ENCODE results near the gene RBM28.

Gene RBM28

GRCh38 chr7:128343554-128344430 is at the start of gene RBM28:
TSS of gene RBM28 (minus strand) at chr7:128343908. CDS start at chr7:128343793, 115 bp downstream.
- TF ChIP-seq TCF12 (IDR thresholded peaks at IDR 0.05; ENCODE audit: low read depth) (peak; percentile 69; the same call in 1 of the 2 replicates), TAF1 (IDR thresholded peaks at IDR 0.05; ENCODE audit: low read depth) (peak; percentile 96), MAX (IDR thresholded peaks at IDR 0.05) (peak; percentile 99), USF1 (IDR thresholded peaks at IDR 0.05) (peak; percentile 71), YY1 (IDR thresholded peaks at IDR 0.05; ENCODE audit: low read depth) (peak; percentile 93), EGR1 (IDR thresholded peaks at IDR 0.05) (no peak), ZBTB7A (IDR thresholded peaks at IDR 0.05; ENCODE audit: low read depth) (no peak; the same call in 1 of the 2 replicates), TEAD4 (IDR thresholded peaks at IDR 0.05) (0 out of 2 replicates have a peak, but pooled peaks have one; percentile 26)

GRCh38 chr7:128392446-128393327 is 49.0 kb upstream of the RBM28 start:
- TF ChIP-seq EP300 (IDR thresholded peaks at IDR 0.05; ENCODE audit: borderline replicate concordance) (no peak), EGR1 (IDR thresholded peaks at IDR 0.05) (no peak), CREB1 (IDR thresholded peaks at IDR 0.05; ENCODE audit: low read depth) (no peak), YY1 (IDR thresholded peaks at IDR 0.05; ENCODE audit: low read depth) (no peak)

- TF ChIP-seq MAX (IDR thresholded peaks at IDR 0.05), result no peak
- no peak for TF ChIP-seq EGR1 (IDR thresholded peaks at IDR 0.05)
- TF ChIP-seq FOXM1 (IDR thresholded peaks at IDR 0.05; ENCODE audit: borderline replicate concordance, low read depth), result no peak
- TF ChIP-seq TEAD4 (IDR thresholded peaks at IDR 0.05), result no peak
- TF ChIP-seq TAF1 (IDR thresholded peaks at IDR 0.05; ENCODE audit: low read depth), result no peak
- no peak for TF ChIP-seq YY1 (IDR thresholded peaks at IDR 0.05; ENCODE audit: low read depth)
- TF ChIP-seq CEBPB (IDR thresholded peaks at IDR 0.05), result no peak
- TF ChIP-seq TCF12 (IDR thresholded peaks at IDR 0.05; ENCODE audit: low read depth), result no peak
- no peak for TF ChIP-seq USF1 (IDR thresholded peaks at IDR 0.05)
- TF ChIP-seq NFIC (IDR thresholded peaks at IDR 0.05), result no peak
- no peak for TF ChIP-seq CREB1 (IDR thresholded peaks at IDR 0.05; ENCODE audit: low read depth)
- TF ChIP-seq RAD21 (IDR thresholded peaks at IDR 0.05; ENCODE audit: low read depth), result no peak
- no peak for TF ChIP-seq REST (IDR thresholded peaks at IDR 0.05; ENCODE audit: low read depth)
- TF ChIP-seq EP300 (IDR thresholded peaks at IDR 0.05; ENCODE audit: borderline replicate concordance), result no peak
- no peak for TF ChIP-seq ZBTB7A (IDR thresholded peaks at IDR 0.05; ENCODE audit: low read depth)
These were observed 48.1 kb upstream of the RBM28 start for GRCh38 chr7:128391805-128392204.

GRCh38 chr7:128390871-128391565 is 47.3 kb upstream of the RBM28 start:
- no peak for TF ChIP-seq EGR1 (IDR thresholded peaks at IDR 0.05)
- TF ChIP-seq ZBTB7A (IDR thresholded peaks at IDR 0.05; ENCODE audit: low read depth), result no peak
- no peak for TF ChIP-seq TCF12 (IDR thresholded peaks at IDR 0.05; ENCODE audit: low read depth)
- no peak for TF ChIP-seq RAD21 (IDR thresholded peaks at IDR 0.05; ENCODE audit: low read depth)
- TF ChIP-seq YY1 (IDR thresholded peaks at IDR 0.05; ENCODE audit: low read depth), result no peak
- no peak for TF ChIP-seq CEBPB (IDR thresholded peaks at IDR 0.05)
- no peak for TF ChIP-seq CREB1 (IDR thresholded peaks at IDR 0.05; ENCODE audit: low read depth)

GRCh38 chr7:128389618-128390329 is 46.1 kb upstream of the RBM28 start:
- no peak for TF ChIP-seq REST (IDR thresholded peaks at IDR 0.05; ENCODE audit: low read depth)
